NCI-H2107 (cell line): ENCODE data around the gene EIF4G3.
"Not testable (repeated sequence)": the region's sequence is repeated elsewhere in the genome, so short reads cannot be mapped to it uniquely, and the experiment has no call there.

Experiments
- DNase-seq: peaks from one replicate; lab custom pipeline; 2025; lab: John Stamatoyannopoulos, UW

The EIF4G3 gene

DNA sequence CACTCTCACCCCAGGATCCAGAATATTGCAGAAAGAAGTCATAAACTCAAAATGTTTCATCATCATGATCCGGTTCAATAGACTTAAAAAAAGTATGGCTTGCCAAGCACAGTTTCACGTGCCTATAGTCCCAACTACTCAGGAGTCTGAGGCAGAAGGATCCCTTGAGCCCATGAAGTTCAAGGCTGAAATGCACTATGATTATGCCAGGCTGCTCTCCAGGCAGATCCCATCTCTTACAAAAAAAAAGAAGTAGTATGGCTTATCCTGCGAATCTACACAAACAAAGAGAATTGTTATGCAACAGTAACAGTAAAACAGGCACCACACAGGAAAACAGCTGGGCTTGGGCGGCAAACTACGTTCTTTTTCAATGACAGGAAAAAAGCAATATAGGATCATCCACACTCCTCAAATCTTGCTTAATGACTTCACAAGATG lies 76.2 kb downstream of the EIF4G3 start:
- DNase-seq = no peak

DNA sequence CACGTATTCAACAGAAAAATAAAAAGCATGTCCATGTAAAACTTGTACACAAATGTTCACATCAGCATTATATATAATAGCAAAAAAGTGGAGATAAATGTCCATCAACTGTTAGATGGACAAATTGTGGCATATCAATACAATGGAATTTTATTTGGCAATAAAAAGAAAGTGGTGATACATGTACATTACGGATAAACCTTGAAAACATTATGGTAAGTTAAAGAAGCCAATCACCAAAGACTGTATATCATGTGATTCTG lies 76.9 kb downstream of the EIF4G3 start:
- DNase-seq = no peak

DNA sequence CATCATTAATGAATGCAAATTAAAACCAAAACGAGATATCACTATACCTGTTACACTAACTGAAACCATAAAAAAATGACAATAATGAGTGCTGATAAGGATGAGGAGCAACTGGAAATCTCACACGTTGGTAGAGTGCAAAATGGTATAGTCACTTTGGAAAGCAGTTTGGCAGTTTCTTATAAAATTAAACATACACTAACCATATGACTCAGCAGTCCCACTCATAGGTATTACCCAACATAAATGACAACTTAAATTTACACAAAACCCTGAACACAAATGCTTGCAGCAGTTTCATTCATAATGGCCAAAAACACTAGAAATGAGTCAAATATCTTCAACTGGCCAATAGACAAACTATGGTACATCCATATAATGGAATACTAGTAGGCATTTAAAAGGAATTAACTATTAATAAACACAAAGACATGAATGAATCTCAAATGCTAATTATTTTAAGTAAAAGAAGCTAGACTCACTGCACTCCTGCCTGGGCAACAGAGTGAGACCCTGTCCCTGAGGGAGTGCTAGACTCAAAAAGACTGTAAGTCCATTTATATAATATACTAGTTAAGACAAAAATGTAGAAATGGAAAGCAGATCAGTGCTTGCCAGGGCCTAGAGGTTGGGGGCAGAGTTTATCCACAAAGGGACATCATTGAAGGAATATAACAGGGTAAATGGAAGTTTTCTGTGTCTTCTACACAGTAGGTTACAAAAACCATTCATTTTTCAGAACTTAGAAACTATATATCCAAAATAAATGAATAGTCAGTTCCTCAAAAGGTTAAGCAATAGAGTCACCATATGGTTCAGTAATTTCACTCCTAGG lies 77.4 kb downstream of the EIF4G3 start:
- no peak for DNase-seq

DNA sequence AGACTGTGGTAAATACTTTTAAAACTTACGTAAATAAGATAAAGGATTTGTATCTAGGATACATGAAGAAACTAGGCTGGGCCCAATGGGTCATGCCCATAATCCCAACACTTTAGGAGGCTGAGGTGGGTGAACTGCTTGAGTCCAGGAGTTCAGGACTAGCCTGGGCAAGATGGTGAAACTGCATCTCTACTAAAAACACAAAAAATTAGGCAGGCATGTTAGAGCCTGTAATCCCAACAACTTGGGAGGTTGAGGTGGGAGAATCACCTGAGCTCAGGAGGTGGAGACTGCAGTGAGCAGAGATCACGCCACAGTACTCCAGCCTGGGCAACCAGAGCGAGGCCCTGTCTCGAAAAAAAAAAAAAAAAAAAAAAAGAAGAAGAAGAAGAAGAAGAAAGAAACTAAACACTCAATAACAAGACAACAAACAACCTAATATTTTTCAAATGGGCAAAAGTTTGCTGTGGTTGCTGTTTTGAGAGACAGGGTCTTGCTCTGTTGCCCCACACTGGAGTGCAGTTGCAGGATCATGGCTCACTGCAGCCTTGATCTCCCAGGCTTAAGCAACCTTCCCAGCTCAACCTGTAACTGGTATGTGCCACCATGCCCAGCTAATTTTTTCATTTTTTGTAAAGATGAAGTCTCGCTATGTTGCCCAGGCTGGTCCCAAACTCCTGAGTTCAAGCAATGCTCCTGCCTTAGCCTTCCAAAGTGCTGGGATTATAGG lies 78.3 kb downstream of the EIF4G3 start:
- DNase-seq = no peak

DNA sequence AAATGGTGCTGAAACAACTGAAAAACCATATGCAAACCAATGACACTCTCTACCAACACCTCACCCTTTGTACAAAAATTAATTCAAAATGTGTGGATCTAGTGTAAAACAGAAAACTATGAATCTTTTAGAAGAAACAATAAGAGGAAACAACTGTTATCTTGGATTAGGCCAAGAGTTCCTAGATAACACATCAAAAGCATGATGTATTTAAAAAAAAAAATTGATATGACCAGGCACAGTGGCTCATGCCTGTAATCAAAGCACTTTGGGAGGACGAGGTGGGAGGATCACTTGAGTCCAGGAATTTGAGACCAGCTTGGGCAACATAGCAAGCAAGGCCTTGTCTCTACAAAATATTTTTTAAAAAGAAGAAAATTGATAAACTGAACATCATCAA lies 79.0 kb downstream of the EIF4G3 start:
- DNase-seq = no peak

DNA sequence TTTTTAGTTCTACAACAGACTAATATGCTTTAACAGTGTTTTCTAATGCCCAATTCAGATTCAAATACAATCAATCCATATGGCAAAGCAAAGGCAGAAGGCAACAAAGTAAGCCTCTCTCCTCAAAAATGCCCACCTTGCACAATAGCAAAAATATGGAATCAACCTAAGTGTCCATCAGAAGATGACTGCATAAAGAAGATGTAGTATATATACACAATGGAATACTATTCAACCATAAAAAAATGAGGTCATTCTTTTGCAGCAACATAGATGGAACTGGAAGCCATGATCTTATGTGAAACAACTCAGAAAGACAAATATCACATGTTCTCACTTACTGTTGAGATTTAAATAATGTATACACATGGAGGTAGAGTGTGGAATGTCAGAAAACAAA lies 80.7 kb downstream of the EIF4G3 start:
- no peak for DNase-seq

DNA sequence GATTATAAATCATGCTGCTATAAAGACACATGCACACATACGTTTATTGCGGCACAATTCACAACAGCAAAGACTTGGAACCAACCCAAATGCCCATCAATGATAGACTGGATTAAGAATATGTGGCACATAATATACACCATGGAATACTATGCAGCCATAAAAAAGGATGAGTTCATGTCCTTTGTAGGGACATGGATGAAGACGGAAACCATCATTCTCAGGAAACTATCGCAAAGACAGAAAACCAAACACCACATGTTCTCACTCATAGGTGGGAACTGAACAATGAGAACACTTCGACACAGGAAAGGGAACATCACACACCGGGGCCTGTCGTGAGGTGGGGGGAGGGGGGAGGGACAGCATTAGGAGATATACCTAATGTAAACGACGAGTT lies 82.4 kb downstream of the EIF4G3 start:
- DNase-seq = not testable (repeated sequence)

DNA sequence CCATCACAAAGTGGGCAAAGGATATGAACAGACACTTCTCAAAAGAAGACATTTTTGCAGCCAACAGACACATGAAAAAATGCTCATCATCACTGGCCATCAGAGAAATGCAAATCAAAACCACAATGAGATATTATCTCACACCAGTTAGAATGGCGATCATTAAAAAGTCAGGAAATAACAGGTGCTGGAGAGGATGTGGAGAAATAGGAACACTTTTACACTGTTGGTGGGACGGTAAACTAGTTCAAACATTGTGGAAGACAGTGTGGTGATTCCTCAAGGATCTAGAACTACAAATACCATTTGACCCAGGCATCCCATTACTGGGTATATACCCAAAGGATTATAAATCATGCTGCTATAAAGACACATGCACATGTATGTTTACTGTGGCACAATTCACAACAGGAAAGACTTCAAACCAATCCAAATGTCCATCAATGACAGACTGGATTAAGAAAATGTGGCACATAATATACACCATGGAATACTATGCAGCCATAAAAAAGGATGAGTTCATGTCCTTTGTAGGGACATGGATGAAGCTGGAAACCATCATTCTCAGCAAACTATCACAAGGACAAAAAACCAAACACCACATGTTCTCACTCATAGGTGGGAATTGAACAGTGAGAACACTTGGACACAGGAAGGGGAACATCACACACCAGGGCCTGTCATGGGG lies 83.3 kb downstream of the EIF4G3 start:
- not testable (repeated sequence) for DNase-seq

DNA sequence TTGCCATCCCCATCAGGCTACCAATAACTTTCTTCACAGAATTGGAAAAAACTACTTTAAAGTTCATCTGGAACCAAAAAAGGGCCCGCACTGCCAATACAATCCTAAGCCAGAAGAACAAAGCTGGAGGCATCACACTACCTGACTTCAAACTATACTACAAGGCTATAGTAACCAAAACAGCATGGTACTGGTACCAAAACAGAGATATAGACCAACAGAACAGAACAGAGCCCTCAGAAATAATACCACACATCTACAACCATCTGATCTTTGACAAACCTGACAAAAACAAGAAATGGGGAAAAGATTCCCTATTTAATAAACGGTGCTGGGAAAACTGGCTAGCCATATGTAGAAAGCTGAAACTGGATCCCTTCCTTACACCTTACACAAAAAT lies 84.2 kb downstream of the EIF4G3 start:
- not testable (repeated sequence) for DNase-seq

DNA sequence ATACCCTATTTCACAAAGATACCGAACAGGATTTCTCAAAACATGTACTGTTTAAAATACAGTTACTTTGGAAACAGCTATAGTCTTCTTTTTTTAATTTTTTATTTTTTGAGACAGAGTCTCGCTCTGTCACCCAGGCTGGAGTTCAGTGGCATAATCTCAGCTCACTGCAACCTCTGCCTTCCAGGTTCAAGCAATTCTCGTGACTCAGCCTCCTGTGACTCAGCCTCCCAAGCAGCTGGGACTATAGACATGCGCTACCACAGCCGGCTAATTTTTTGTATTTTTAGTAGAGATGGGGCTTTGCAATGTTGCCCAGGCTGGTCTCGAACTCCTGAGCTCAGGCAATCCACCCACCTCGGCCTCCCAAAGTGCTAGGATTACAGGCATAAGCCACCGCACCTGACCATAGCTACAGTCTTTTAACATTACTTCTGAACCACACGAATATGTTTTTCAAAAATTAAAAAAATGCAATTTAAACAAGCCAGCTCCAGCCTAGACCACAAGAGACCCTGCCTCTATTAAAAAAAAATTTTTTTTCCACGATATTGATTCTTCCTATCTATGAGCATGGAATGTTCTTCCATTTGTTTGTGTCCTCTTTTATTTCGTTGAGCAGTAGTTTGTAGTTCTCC lies 85.5 kb downstream of the EIF4G3 start:
- not testable (repeated sequence) for DNase-seq

DNA sequence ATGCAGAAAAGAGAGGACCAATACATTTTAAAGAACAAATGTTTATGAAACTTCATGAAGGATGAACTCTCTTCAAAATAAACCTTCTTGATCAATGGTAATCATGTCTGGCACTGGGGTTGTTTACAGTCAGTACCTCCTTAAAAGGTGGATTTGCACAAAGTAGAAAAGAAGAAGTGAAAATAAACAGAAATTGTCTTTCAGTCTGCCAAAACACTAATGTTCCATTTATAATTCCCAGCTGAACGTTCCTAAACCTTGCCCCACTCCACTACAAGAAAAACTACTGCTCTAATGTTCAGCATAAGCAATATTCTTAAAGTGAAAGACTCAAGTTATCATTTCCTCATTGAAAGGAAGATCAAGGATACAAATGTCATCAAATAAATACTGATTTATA lies 86.2 kb downstream of the EIF4G3 start:
- DNase-seq = no peak

DNA sequence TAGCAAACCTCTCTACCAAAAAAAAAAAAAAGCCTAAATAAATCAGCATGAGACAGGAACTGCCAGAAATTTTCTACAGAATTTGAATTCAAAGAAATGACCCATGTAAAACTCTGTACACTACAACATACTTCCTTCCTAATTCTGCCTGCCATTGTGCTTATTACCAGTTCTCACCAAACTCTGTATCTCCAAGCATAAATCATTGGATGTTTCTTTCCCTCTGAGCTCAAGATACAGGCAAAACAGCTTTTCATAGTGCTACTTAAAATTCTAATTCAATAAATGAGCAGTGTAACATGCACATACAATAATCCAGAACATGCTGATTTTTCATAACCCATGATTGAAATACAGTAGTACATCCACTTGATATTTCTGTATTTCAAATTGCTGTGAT lies 87.0 kb downstream of the EIF4G3 start:
- no peak for DNase-seq

DNA sequence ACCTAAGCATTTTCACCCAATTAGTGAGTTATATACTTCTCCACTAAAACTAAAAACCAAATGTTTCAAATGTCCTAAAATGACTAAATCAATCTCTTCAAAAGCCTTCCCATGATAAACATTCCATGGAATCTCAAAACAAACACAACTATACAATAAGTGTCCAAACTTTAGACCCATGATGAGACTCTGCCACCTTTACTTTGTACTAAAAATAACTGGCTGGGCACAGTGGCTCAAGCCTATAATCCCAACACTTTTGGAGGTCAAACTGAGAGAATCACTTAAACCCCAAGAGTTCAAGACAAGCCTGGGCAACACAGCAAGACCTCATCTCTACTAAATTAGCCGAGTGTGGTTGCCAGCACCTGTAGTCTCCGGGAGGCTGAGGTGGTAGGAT lies 87.4 kb downstream of the EIF4G3 start:
- no peak for DNase-seq

DNA sequence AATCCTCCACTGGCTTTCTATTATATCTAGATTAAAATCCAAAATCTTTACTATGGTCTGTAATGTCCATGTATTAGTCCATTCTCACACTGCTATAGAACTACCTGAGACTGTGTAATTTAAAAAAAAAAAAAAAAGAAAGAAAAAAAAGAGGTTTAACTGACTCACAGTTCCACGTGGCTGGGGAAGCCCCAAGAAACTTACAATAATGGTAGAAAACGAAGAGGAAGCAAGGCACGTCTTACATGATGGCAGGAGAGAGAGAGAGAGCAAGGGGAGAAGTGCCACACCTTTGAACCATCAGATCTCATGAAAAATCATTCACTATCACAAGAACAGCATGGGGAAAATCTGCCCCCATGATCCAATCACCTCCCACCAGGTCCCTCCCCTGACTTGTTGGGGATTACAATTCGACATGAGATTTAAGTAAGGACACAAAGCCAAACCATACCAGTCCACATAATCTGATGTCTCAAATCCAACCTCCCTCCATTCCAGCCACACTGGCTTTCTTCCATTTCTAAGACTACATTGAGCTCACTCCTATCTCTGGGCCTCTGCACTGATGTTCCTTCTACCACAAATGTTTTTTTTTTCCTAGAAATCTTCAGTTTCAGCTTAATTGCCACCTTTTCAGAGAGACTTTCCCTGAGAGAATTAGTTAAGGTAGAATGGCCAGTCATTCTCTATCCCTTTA lies 92.4 kb downstream of the EIF4G3 start:
- DNase-seq = no peak

DNA sequence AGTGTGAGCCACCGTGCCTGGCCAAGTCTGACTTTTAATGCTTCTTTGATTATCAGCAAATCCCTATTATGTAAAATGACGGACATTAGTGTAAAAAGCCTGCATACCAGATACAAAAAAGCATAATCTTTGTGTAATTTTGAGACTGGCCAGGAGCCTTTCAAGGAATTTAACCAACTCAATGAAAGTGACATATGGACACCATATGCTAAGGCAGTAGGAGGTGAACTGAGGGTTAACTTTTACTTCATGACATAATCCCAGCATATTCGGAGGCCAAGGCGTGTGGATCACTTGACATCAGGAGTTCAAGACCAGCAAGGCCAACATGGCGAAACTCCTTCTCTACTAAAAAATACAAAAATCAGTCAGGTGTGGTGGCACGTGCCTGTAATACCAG lies 94.6 kb downstream of the EIF4G3 start:
- no peak for DNase-seq

DNA sequence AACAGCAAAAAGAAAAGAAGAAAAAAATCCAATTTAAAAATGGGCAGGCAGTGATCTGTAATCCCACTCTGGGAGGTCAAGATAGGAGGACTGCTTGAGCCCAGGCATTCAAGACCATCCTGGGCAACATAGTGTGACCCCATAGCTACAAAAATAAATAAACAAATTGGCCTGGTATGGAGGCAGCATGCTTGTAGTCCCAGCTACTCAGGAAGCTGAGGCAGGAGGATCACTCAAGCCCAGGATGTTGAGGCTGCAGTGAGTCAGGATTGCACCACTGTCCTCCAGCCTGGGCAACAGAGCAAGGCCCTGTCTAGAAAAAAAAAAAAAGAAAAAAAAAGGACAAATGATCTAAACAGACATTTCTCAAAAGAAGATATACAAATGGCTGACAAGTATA lies 99.6 kb downstream of the EIF4G3 start:
- no peak for DNase-seq

DNA sequence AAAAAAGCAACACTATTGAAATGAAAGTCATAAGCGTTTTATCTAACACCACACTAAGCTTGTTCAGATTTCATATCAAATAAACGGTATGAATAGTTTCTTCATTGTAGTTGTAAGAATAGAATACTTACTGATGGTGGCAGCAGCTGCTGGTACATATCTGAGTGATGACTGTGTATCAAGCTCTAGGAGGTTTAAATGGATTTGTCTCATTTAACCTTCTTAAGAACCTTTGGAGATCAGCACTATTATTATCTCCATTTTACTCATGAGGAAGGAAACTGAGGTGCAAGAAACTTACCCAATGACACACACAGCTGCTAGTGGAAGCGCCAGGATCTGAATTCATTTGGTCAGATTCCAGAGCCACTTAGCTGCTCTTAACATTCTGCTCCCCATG lies 104.0 kb downstream of the EIF4G3 start:
- DNase-seq = no peak

DNA sequence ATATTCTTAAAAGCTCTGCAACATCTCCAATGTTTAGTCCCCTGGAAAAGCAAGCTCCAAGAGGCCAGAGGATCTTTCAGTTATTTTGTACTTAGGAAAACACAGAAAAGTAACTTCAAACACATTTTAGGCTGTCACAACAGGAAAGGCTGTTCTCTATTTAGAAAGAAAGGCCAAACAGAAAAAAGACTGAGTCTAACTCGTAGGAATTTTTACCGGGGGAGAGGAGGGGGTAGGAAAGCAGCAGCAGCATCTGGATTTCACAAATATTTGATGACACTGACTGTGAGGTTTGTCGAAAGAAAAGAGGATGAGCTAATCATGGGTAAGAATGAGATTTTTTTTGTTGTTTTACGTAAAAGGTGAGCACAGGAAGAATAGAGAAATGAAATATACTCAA lies 107.1 kb downstream of the EIF4G3 start:
- no peak for DNase-seq

DNA sequence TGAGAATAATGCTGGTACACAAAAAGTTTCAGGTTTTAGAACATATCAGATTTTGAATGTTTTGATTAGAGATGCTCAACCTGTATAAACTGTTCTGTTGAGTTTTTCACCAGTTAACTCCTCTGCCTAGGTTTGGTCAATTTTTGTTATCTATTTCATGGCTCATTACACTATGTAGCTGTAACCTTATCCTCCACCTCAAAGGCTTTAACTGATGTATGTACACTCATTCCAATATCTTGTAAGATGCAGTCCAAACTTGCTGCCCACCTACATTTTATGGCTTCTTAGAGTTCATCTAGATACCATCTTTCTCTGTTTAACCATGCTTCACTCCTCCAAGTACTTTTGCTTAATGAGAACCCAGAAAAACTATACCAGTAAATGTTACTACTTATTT lies 107.8 kb downstream of the EIF4G3 start:
- no peak for DNase-seq

DNA sequence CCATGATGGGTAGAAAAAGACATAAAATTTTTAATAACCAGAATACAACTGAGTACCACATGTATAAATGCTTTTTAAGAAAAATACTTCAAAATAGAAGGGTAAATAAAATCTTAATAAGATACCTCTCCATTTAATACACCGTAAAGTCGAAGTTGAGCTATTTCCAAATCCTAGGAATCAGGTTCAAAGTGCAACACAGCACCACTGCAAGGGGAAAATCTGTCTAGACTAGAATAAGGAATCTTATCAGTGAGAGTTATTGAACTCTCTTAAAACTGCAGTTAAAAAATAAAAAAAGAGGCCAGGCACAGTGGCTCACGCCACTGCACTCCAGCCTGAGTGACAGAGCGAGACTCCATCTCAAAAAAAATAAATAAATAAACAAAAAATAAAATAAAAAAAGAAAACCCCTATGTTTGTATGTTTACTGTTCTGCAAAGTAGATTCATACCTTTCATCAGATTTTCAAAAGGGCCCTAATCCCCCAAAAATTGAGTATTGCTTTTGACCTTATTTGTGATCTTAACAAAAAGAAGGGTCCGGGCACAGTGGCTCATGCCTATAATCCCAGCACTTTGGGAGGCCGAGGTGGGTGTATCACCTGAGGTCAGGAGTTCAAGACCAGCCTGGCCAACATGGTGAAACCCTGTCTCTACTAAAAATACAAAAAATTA lies 109.0 kb downstream of the EIF4G3 start:
- DNase-seq = no peak

DNA sequence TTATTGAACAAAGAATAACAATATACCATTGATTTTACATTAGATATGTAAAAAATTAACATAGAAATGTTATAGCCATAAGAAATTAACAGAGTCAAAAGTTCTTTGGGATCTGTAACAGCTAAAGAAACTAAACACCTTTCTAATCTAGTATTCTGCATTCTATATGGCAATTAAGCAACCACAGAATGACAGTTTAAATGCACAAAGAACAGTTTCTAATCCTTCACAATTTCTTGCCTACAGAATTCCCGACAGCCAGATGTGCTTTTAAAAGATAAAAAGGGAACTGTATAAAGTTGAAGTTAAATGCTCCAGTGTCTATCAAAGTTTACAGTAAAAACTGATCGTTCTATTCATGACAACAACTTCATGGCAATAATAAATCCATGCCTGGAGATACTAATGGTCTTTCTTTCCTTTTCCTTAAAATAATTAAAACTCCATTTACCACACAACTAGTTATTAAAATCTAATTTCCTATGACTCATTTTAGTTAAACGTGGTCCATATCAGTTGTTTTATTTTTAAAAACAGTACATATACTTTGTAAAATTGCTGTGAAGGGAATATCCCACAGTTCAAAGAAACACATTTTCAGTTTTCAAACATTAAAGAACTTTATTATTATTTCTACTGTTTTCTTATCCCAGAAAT lies 110.2 kb downstream of the EIF4G3 start:
- no peak for DNase-seq
